ENCODE data around the gene PRKAR1B.

Gene PRKAR1B

GRCh38 chr7:572416-573268 is 154.4 kb downstream of the PRKAR1B start:
- DNase-seq (ENCODE audit: low read depth) = no peak

GRCh38 chr7:571718-572415 is 155.2 kb downstream of the PRKAR1B start:
- no peak for DNase-seq (ENCODE audit: low read depth)

DNA sequence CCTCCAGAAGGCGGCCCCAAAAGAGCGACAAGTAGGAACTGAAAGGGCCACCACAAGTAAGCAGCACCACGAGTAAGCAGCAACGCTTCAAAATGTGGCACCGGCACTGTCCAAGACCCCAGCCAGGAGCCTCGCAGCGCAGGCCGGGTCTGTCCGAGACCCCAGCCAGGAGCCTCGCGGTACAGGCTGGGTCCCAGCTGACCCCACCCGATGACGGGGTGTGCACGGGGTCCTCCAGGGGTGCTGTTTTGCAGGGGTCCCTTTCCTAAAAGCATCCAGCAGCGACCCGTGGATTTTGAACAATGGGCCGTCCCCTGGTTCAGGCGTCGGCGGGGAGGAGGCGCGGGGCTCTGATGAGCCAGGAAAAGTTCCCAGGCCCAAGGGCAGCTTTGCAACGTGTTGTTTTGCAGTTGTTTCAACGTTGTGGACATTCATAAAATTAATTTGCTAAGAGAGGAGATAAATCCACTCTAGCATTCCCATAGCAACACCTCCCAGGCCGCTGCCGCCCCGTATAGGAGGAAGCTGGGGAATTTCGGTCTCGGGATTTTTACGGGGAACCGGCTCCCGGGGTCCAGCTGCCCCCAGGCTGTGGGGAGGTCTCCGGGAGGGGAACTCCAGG is 155.9 kb downstream of the PRKAR1B start:
- DNase-seq (ENCODE audit: low read depth) = no peak

GRCh38 chr7:570801-571070 is 156.3 kb downstream of the PRKAR1B start:
- no peak for DNase-seq (ENCODE audit: low read depth)

GRCh38 chr7:569996-570800 is 156.9 kb downstream of the PRKAR1B start:
- no peak for DNase-seq (ENCODE audit: low read depth)

- DNase-seq (ENCODE audit: low read depth) = no peak
These were observed 157.8 kb downstream of the PRKAR1B start for GRCh38 chr7:569071-569855.

DNA sequence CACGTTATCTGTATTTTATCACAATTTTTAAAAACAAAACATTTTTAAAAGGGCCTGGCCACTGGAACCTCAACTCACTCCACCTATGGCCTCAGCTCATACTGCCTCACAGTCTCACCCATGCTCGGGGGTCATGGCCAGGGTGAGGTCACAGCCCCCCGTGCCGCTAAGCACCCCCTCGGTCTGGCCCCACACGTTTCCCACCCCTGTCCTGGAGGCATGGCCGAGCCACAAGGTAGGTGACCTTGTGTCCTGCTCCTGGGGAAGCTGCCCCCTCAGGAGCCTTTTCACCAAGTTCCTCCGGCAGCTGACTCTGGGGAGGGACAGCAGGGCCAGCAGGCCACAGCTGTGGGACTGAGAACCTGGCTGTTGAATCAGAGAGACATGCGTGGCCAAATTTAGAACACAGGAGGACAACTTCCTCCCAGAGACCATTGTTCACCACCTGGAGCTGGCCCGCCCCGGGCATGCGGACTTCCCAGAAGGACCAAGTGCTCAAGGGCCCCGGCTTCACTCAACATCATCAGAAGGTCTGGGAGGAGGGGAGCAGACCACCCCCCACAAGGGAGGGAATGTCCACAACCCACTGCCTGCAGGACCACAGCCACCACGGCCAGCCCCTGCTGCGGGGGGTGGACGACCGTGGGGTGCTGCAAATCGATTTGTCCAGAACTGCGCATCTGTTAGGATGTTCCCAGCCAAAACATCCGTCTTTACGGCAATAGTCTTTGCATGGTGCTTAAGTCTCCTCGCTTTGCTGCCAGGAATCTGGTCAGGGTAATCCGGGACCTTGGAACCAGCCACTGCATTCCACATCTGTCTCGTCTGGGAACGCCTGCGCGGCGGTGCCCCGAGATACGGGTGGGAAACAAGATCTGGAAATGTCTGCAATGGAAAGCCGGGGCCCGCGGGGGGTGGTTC is 158.8 kb downstream of the PRKAR1B start:
- DNase-seq (ENCODE audit: low read depth) = no peak

- no peak for DNase-seq (ENCODE audit: low read depth)
These were observed 159.7 kb downstream of the PRKAR1B start for GRCh38 chr7:567305-567883.

DNA sequence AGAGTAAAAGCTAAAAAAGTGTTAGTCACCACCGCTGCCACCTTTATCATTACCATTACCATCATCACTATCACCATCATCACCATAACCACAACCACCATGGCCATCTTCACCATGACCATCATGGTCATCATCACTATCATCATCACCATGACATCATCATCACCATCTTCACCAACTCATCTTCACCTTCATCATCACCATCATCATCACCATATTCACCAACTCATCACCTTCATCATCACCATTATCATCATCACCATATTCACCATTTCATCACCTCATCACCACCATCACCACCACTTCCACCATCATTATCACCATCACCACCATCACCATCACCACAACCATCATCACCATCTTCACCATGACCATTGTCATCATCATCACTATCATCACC is 161.0 kb downstream of the PRKAR1B start:
- DNase-seq (ENCODE audit: low read depth) = no peak

- no peak for DNase-seq (ENCODE audit: low read depth)
These were observed 162.8 kb downstream of the PRKAR1B start for GRCh38 chr7:564176-564865.

- no peak for DNase-seq (ENCODE audit: low read depth)
These were observed 163.4 kb downstream of the PRKAR1B start for GRCh38 chr7:563629-564170.

DNA sequence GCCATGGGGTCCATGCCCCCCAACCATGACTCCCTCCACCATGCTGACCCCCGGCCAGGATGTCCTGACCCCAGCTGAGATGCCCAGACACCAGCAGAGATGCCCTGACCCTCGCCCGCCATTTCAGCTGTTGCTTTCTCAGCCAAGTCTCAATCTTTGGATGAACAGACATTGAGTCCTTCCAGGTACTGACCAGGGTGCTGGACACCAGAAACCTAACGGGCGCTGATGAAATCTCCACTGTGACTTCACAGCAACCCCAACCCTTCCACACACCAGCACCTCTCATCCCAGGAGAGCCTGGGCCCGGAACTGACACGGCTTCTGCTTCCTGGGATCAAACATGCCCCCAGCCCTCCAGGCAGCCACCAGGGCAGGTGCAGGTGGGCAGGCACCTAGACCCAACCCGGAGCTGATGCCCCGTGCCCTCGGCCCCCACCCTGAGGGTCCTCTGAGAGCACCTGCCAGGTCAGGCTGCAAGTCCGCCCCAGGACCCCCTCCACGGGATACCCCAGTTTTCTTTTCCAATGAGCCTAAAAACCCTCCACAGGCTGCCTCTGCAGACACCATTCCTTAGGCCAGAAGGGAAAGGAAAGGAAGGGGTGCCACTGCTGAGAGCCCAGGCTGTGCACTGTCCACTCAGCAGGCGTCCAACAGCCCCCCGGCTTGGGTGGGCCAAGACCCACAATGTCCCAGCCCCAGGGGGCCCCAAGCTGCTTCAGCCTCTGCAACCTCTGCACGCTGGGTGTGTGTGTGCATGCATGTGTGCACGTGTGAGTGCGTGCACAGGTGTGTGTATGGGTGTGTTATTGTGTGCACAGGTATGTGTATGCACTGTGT is 164.1 kb downstream of the PRKAR1B start:
- no peak for DNase-seq (ENCODE audit: low read depth)

DNA sequence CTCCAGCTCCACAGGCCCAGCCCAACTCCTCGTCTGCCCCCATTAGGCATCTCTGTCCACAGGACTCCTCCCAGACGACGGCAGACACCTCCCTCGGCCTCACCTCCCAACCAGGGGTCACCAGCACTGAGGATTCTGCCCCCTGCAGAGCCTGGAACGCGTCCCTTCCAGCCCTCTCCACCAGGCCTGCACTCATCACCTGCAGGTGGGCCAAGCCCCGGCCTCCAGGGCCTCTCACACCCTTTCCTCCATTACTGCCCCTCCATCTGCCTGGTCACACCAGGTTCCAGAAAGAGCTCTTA is 164.8 kb downstream of the PRKAR1B start:
- no peak for DNase-seq (ENCODE audit: low read depth)

GRCh38 chr7:561631-562373 is 165.3 kb downstream of the PRKAR1B start:
- DNase-seq (ENCODE audit: low read depth) = no peak

GRCh38 chr7:560966-561630 is 166.0 kb downstream of the PRKAR1B start:
- DNase-seq (ENCODE audit: low read depth) = no peak

DNA sequence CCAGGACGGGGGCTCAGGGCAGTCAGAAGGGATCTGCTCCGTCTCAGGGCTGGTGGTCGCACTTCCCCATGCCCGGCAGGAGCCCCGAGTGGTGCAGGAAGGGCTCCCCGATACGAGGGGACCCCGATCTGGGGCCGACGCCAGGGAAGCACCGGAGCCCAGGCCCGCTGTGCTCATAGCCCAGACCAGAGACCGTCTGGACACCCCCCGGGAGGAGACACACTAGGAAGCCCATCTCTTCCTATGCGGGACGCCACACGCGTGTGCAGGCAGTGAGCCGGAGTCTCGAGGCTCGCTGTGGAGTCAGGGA is 167.7 kb downstream of the PRKAR1B start:
- no peak for DNase-seq (ENCODE audit: low read depth)

DNA sequence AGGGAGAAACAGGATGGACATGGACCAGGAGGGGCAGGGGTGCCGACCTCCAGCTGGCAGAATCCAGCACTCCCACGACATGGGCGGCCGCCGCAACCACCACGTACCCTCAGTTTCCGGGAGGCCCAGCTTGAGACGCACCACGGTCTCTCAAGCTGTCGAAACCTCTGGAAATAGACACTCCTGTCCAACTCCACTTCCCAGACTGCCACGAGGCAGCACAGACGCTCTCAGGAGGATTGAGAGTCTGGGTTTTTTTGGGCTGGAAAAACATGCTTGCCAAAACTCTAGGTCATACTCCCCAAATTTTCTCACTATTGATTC is 169.6 kb downstream of the PRKAR1B start:
- DNase-seq (ENCODE audit: low read depth) = no peak
